ENCODE measurements around the gene RCOR2.
"Not testable (repeated sequence)": the region's sequence is repeated elsewhere in the genome, so short reads cannot be mapped to it uniquely, and the experiment has no call there.

Gene RCOR2
- long read RNA-seq, donor 1, partial matches to known transcripts: 0 of 3 reads
- long read RNA-seq, donor 1, other reads (novel, unspliced or antisense): 0 of 3 reads
- long read RNA-seq, donor 2, partial matches to known transcripts: 0 of 3 reads
- long read RNA-seq, donor 2, other reads (novel, unspliced or antisense): 0 of 3 reads
- long read RNA-seq, donor 3, partial matches to known transcripts: 642 of 644 reads
- long read RNA-seq, donor 3, other reads (novel, unspliced or antisense): 0 of 644 reads
- long read RNA-seq, donor 4, partial matches to known transcripts: 0 of 1 reads
- long read RNA-seq, donor 4, other reads (novel, unspliced or antisense): 0 of 1 reads
- long read RNA-seq, donor 5, partial matches to known transcripts: 1,786 of 1,788 reads
- long read RNA-seq, donor 5, other reads (novel, unspliced or antisense): 0 of 1,788 reads
- long read RNA-seq, donor 6, partial matches to known transcripts: 0 of 4 reads
- long read RNA-seq, donor 6, other reads (novel, unspliced or antisense): 0 of 4 reads
- long read RNA-seq, donor 7, transcript RCOR2-201 (12 exons, 2,604 nt): major isoform, 5 of 5 reads
- long read RNA-seq, donor 7, partial matches to known transcripts: 0 of 5 reads
- long read RNA-seq, donor 7, other reads (novel, unspliced or antisense): 0 of 5 reads
- long read RNA-seq, donor 8: 0 reads

- peak; percentile 74 for DNase-seq
Observed at GRCh38 chr11:63916837-63917691, at the start of gene RCOR2. Gene RCOR2 (minus strand): TSS chr11:63917164. CDS start chr11:63916456, 708 bp downstream.

GRCh38 chr11:63966444-63966843, 49.5 kb upstream of the RCOR2 start:
- DNase-seq: no peak

- DNase-seq: not testable (repeated sequence)
Observed at GRCh38 chr11:63963895-63964294, 46.9 kb upstream of the RCOR2 start.

DNA sequence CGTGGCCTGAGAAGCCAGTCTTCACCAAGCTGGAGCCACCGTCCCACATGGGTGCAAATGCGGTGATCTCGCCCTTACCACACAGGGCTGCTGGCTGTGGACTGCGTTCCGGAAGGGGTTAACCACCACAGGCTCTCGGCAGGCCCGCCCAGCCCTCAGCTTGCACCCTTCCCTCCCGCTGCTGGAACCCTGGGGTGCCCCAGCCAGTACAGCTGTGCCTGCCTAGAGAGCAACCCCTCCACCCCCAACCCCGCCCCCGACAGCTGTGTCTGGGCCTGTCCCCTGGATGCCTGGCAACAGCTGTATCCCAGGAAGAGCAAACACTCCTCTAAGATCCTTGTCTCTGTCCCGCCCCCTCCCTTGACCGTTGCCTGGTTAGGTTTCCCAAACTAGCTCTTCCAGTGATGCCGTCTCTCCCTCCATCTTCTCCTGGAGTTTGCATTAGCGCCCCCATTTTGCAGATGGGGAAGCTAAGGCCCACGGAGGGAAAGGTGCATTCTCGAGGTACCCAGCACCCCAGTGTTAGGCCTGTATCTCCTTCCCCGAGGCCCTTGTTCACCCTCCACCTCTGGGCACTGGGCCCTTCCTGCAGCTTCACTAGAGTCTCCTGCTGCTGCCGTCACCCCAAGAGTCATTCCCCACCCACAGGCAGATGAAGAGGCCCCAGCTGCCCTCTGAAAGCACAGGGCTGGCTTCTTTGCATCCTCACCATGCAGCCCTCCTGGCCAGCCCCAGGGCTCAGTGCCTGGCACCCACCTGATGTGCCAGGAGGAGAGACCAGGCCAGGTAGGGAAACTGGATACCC, 44.8 kb upstream of the RCOR2 start:
- DNase-seq: no peak

DNA sequence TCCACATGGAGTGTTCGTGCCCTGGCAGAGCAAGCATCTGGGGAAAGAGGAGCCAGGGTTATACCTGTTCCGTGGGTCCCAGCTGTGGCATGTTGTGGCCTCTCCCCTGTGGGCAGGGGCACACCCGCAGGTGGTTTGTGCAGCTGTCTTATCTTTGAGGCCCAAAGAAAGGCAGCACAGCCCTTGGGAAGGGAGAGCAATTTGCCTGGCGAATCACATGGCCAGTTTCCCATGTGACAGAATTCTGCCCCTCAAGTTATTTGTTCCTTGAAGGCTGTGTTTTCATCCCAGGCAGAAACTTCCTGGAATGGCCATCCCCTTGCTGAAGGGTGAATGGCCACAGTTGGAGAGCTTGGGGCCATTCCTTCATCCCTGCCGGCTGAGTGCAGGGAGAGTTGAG, 41.0 kb upstream of the RCOR2 start:
- DNase-seq: no peak

DNA sequence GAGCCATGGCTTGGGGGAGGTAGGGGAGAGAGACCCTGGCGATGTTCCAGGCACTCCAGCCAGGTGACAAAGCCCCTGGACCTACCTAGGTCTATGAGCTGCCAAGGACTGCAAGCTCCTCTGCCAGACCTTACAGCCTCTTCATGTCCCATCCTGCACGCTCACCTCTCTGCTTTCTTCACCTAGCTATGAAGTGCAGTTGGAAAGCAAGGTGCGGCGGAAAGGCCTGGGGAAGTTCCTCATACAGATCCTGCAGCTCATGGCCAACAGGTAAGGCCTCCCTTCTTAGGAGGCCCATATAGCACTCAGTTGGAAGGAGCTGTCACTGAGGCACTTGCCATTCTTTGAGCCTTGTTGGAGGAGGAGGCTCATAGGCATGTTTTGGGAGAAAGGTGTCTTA, 35.6 kb upstream of the RCOR2 start:
- no peak for DNase-seq

DNA sequence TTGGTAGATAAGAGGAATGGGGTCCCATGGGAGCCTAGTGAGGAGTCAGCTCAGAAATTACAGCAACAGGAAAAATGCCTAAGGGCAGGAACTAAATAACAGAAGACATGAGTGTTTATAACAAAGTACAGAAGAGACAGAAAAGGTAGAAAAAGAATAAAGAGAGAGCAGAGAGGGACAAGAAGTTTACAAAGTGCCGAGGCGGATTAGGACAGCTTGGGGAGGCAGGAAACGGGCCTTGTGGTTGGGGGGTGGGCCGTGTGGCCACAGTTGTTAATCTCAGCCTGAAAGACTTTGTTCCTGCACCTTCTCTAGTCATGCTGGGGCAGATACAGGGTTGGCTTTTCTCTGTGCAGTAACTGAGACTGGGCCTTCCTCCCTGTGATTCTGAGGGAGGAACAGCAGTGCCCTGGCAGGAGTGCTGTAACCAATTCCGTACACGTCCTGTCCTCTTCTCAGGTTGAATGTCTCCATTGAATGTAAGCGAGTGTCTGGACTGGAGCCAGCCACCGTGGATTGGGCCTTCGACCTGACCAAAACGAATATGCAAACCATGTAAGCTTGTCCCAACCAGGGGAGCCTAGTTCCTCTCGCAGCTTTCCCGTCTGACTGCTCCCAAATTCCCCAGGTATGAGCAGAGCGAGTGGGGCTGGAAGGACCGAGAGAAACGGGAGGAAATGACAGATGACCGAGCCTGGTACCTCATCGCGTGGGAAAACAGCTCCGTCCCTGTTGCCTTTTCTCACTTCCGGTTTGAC, 35.0 kb upstream of the RCOR2 start:
- DNase-seq: no peak

DNA sequence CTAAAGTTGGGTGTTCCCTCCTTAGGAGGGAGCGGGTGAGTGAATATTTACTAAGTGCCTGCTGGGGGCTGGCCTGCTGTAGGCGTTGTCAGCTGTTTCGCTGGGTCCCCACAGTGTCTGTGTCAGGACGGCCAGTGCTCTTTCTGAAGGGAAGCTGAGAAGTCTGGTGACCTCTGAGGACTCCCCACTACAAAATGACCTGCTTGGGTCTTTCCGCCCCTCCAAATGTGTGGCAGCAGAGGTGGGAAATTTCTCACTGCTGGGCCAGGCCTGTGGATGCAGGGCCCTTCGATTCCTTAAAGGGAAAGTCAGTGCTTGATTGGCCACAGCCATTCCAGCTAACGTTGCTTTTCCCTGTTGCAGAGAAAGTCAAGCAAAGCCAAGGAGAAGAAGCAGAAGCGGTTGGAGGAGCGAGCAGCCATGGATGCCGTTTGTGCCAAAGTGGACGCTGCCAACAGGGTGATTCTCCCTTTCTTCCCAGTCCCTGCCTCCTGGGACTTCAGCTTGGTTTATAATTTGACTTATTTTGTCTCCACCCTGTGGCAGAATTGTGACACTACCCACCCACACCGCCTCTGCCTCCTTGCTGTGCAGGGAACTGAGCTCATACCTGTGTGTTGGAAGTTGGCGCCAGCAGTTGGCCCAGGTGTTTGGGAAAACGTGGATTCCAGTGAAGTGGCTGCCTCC, 28.7 kb upstream of the RCOR2 start:
- DNase-seq: peak; percentile 66

DNA sequence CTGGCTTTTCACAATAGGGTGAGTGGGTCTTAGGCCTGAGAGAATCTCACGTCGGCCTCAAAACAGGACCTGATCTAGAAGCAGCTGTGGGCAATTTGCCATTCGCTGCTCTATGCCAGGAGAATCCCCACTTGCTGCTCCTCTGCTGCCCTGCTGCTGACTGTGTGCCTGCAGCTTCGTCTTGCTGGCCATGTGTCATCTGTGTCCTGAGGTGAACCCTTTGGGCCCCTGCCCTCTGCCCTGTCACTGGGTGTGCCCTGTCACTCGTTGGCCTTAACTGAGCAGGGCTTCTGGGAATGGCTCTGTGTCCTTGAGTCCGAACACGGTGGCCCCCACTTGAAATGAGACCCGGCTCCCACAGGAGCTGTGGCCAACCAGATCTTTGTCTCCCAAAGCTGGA, 28.0 kb upstream of the RCOR2 start:
- no peak for DNase-seq

GRCh38 chr11:63942803-63943202, 25.8 kb upstream of the RCOR2 start:
- DNase-seq: no peak

GRCh38 chr11:63941901-63942300, 24.9 kb upstream of the RCOR2 start:
- DNase-seq: no peak

GRCh38 chr11:63940786-63941185, 23.8 kb upstream of the RCOR2 start:
- no peak for DNase-seq

DNA sequence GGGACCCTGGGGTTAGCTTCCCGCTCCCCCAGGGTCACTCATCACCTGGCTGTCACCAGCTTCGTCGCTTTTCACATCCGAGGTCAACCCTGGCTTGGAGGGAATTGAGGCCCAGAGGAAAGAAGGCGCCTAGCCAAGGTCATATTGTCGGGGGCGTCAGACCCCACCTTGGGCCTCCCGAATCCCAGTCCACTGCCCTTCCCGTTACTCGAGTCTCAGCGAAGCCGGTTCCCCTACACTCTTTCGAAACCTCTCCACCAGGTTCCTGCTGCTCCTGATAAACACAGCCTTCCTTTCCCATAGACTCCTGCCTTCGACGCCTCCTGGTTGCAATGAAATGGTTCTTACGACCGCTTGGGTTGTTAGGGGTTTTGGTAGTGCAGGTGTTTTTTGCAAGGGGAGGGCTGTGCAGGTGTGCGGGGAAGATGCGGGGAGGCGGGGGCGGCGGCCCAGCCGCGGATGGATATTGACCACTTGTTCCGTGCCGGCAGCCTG, 22.5 kb upstream of the RCOR2 start:
- DNase-seq: peak; percentile 47

- DNase-seq: peak; percentile 98
Observed at GRCh38 chr11:63938479-63939396, 21.8 kb upstream of the RCOR2 start, which contains the start of gene NAA40. Gene NAA40 (plus strand): TSS chr11:63939002. CDS start chr11:63939097, 95 bp downstream.

- DNase-seq: no peak
Observed at GRCh38 chr11:63937713-63938478, 20.9 kb upstream of the RCOR2 start.

GRCh38 chr11:63933459-63933858, 16.5 kb upstream of the RCOR2 start:
- DNase-seq: no peak

GRCh38 chr11:63931876-63932275, 14.9 kb upstream of the RCOR2 start:
- DNase-seq: no peak

DNA sequence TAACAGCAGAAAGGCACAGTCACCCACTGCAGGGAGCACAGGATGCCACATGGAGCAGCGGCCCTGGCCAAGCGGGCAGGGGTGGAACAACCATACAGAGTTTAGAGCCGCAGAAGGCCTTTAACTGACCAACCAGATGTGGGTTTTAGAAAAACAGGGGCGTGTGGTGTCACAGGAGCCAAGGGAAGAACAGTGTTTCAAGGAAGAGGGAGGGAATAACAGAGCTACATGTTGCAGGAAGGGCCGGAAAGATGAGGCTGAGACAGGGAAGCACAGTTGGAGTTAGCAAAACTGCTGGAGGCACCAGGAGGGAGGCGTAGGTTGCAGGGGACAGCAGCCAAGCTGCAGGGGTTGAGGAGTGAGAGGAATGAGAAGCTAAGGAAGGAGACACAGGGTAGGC, 14.1 kb upstream of the RCOR2 start:
- DNase-seq: no peak

Data from right kidney (tissue), 9 donors.